ENCODE data around the gene AKT1S1. TPM values are rescaled to one million over a fixed set of nuclear protein-coding genes. Genes with fewer than 3 reads are reported as not detected.

The AKT1S1 gene
- total RNA-seq, 1 experiment from 2014 or later = 81.5 TPM

DNA sequence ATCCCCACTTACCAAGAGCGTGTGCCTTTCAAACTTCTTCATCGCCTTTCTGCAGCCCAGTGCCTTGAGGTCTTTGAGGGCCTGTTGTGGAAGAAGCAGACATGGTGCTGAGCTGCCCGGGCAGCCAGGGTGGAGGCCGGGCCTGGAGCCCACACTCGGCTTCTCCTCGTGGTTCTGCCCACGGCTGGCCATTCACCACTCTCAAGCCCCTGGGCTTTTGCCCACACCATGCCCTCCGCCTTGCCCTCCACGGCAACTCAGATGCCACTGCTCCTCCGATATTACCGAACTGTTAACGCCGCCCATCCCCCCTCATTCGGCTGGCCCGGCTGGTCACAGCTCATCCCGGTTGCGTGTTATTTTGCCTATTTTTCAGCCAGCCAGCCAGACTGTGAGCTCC is 14.2 kb upstream of the AKT1S1 start:
- DNase-seq (ENCODE audit: low spot score) = no peak
- Histone ChIP-seq H3K4me1 (ENCODE audit: insufficient read depth, low read length, poor library complexity, severe bottlenecking) (no peaks in the 10 kb centered on the region), H3K27me3 (replicated peaks; ENCODE audit: insufficient read depth, low read depth, low read length, poor library complexity) (no peaks in the 10 kb centered on the region), H3K4me3 (ENCODE audit: low read depth, low read length, poor library complexity, severe bottlenecking) (no peak overlapping the region), H3K36me3 (ENCODE audit: insufficient read depth, low read length, poor library complexity, severe bottlenecking) (no peaks in the 10 kb centered on the region), H3K9me3 (ENCODE audit: low read depth, low read length, poor library complexity, severe bottlenecking) (no peaks in the 10 kb centered on the region), H3K27ac (ENCODE audit: low read depth, low read length, poor library complexity, severe bottlenecking) (no peak overlapping the region)
- CTCF ChIA-PET = no interaction called here
- intact Hi-C loops (cut with micrococcal nuclease; ENCODE audit: unreplicated experiment) = no loop called here
- TF ChIP-seq, protein P1, sequence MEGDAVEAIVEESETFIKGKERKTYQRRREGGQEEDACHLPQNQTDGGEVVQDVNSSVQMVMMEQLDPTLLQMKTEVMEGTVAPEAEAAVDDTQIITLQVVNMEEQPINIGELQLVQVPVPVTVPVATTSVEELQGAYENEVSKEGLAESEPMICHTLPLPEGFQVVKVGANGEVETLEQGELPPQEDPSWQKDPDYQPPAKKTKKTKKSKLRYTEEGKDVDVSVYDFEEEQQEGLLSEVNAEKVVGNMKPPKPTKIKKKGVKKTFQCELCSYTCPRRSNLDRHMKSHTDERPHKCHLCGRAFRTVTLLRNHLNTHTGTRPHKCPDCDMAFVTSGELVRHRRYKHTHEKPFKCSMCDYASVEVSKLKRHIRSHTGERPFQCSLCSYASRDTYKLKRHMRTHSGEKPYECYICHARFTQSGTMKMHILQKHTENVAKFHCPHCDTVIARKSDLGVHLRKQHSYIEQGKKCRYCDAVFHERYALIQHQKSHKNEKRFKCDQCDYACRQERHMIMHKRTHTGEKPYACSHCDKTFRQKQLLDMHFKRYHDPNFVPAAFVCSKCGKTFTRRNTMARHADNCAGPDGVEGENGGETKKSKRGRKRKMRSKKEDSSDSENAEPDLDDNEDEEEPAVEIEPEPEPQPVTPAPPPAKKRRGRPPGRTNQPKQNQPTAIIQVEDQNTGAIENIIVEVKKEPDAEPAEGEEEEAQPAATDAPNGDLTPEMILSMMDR (conservative IDR thresholded peaks at IDR 0.05; ENCODE audit: low read depth, low read length) = no peak
- TF ChIP-seq EZH2 (IDR thresholded peaks at IDR 0.05; ENCODE audit: borderline replicate concordance, low read depth, low read length, poor library complexity, severe bottlenecking) = no peak
- POLR2A ChIA-PET (ENCODE audit: low non-redundant PET) = no interaction called here
- BruUV-seq (replicated peaks) = no TSS peak

DNA sequence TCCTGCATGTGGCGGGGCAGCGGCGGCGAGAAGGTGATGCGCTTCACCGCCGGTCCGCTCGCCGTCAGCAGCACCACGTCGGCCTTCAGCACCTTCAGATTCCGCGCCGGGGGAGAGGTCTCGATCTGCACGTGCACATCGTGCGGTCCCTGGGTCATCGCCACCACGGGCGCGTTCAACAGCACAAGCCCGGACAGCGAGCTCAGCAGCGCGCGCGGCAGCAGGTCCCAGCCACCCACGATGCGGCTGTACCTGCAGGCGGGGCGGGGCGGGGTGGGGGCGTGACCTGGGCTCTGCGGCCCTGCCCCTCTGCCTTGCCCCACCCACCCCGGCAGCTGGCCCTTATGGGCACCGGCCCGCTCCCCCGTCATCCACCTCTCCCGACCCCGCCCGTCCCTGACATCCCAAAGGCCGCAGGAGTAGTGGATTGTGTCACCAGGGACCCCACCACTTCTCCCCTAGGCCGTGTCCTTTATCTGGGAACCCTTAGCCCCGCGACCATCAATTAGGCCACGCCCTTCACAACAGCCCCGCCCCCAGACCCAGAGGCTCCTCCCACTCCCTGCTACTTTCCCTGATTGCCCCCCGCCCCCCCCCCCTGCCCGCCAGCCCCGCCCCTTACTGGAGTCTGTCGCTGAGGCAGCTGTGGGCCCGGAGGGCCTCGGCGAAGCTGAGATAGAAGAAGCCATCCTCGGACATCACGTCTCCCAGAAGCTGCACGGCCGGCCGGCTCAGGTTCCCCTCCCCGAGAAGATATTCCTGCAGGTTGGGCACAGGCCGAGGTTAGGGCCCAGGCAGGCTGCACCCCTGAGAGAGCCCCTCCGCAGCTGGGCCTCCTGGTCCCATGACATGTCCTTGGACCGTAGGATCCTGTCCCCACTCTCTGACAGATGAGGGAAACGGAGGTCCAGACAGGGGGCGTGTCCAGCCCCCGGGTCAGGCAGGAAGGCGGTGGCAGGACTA is 13.5 kb upstream of the AKT1S1 start:
- intact Hi-C loops (cut with micrococcal nuclease; ENCODE audit: unreplicated experiment) = no loop called here
- Histone ChIP-seq H3K36me3 (ENCODE audit: insufficient read depth, low read length, poor library complexity, severe bottlenecking) (no peaks in the 10 kb centered on the region), H3K9me3 (ENCODE audit: low read depth, low read length, poor library complexity, severe bottlenecking) (no peaks in the 10 kb centered on the region), H3K4me3 (ENCODE audit: low read depth, low read length, poor library complexity, severe bottlenecking) (peak overlapping the region; percentile 20), H3K4me1 (ENCODE audit: insufficient read depth, low read length, poor library complexity, severe bottlenecking) (no peaks in the 10 kb centered on the region), H3K27me3 (replicated peaks; ENCODE audit: insufficient read depth, low read depth, low read length, poor library complexity) (no peaks in the 10 kb centered on the region), H3K27ac (ENCODE audit: low read depth, low read length, poor library complexity, severe bottlenecking) (no peak overlapping the region)
- DNase-seq (ENCODE audit: low spot score) = no peak
- BruUV-seq (replicated peaks) = no TSS peak
- POLR2A ChIA-PET (ENCODE audit: low non-redundant PET) = no interaction called here
- TF ChIP-seq EZH2 (IDR thresholded peaks at IDR 0.05; ENCODE audit: borderline replicate concordance, low read depth, low read length, poor library complexity, severe bottlenecking) = no peak
- TF ChIP-seq, protein P1 (conservative IDR thresholded peaks at IDR 0.05; ENCODE audit: low read depth, low read length) = peak; percentile 10; the same call in 1 of the 2 replicates
- CTCF ChIA-PET = interaction anchor here (0.9 kb wide), 1 partner anchor 18 kb away, joined by 3 read pairs; no protein-coding TSS in a partner anchor

DNA sequence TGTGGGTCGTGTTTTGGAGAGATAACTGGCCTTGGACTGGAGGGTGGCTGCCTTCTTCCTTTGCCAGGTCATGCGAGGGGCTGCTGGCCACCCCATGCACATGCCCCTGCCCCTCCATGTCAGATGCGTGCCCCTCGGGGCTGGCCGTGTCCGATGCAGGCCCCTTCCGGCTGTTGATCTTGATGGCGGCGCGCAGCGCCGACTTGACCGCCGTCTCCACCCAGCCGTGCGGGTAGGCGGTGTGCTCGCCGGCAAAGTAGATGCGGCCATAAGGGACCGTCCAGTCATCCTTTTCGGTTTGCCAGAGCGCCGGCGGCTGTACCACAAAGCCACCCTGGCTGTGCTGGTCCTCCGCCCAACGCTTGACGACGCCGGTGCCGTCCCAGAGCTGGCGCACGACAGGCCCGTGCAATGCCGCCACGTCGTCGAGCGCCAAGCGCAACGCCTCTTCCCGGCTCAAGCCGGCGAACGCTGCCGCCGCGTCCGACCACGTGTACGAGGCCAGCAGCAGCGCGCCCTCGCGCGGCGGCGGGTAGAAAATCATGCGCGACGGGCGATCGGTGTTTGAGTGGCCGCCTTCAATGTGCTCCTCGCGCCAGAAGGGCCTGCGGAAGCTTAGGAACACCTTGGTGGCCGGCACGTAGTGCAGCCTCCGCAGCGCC is 12.7 kb upstream of the AKT1S1 start:
- ChIA-PET CTCF (interaction anchor here (0.9 kb wide), 1 partner anchor 18 kb away, joined by 3 read pairs; no protein-coding TSS in a partner anchor), POLR2A (ENCODE audit: low non-redundant PET) (no interaction called here)
- H3K36me3 ChIP-seq (ENCODE audit: insufficient read depth, low read length, poor library complexity, severe bottlenecking) = no peaks in the 10 kb centered on the region
- H3K4me1 ChIP-seq (ENCODE audit: insufficient read depth, low read length, poor library complexity, severe bottlenecking) = no peaks in the 10 kb centered on the region
- TF ChIP-seq, protein P1 (conservative IDR thresholded peaks at IDR 0.05; ENCODE audit: low read depth, low read length) = peak; percentile 88
- TF ChIP-seq EZH2 (IDR thresholded peaks at IDR 0.05; ENCODE audit: borderline replicate concordance, low read depth, low read length, poor library complexity, severe bottlenecking) = no peak
- BruUV-seq (replicated peaks) = no TSS peak
- peak; percentile 85 for DNase-seq (ENCODE audit: low spot score)
- H3K9me3 ChIP-seq (ENCODE audit: low read depth, low read length, poor library complexity, severe bottlenecking) = no peaks in the 10 kb centered on the region
- no peak overlapping the region for H3K27ac ChIP-seq (ENCODE audit: low read depth, low read length, poor library complexity, severe bottlenecking)
- intact Hi-C loops (cut with micrococcal nuclease; ENCODE audit: unreplicated experiment) = no loop called here
- H3K4me3 ChIP-seq (ENCODE audit: low read depth, low read length, poor library complexity, severe bottlenecking) = peak overlapping the region; percentile 20
- no peaks in the 10 kb centered on the region for H3K27me3 ChIP-seq (replicated peaks; ENCODE audit: insufficient read depth, low read depth, low read length, poor library complexity)
